ENCODE data around the gene UCN2.

The UCN2 gene

GRCh38 chr3:48585411-48585810, 21.8 kb upstream of the UCN2 start:
- no peaks in the 10 kb centered on the region for H3K9me3 Mint-ChIP-seq
- peaks cover 11% of the 10 kb centered on the region for H3K36me3 Mint-ChIP-seq (ENCODE audit: low read depth)
- no peaks in the 10 kb centered on the region for H3K4me1 Mint-ChIP-seq
- no peaks in the 10 kb centered on the region for H3K27me3 Mint-ChIP-seq (ENCODE audit: low read depth)
- TF ChIP-seq CTCF (IDR thresholded peaks at IDR 0.05; ENCODE audit: unreplicated experiment in 3 of 3), result no peak
- H3K27ac Mint-ChIP-seq, result no peak overlapping the region
- no peak overlapping the region for H3K4me3 Mint-ChIP-seq

GRCh38 chr3:48584836-48585235, 21.3 kb upstream of the UCN2 start:
- Mint-ChIP-seq H3K27me3 (ENCODE audit: low read depth) (no peaks in the 10 kb centered on the region), H3K36me3 (ENCODE audit: low read depth) (peaks cover 11% of the 10 kb centered on the region), H3K4me1 (no peaks in the 10 kb centered on the region), H3K9me3 (no peaks in the 10 kb centered on the region), H3K4me3 (no peak overlapping the region), H3K27ac (no peak overlapping the region)
- TF ChIP-seq CTCF (IDR thresholded peaks at IDR 0.05; ENCODE audit: unreplicated experiment in 3 of 3), result no peak

GRCh38 chr3:48581621-48582481, 18.3 kb upstream of the UCN2 start:
- Mint-ChIP-seq H3K36me3 (ENCODE audit: low read depth) (peaks cover 16% of the 10 kb centered on the region), H3K4me1 (no peaks in the 10 kb centered on the region), H3K27me3 (ENCODE audit: low read depth) (no peaks in the 10 kb centered on the region), H3K27ac (no peak overlapping the region), H3K4me3 (no peak overlapping the region), H3K9me3 (no peaks in the 10 kb centered on the region)
- TF ChIP-seq CTCF (IDR thresholded peaks at IDR 0.05; ENCODE audit: unreplicated experiment in 3 of 3), result no peak

GRCh38 chr3:48576647-48577046, 13.1 kb upstream of the UCN2 start:
- Mint-ChIP-seq H3K27me3 (ENCODE audit: low read depth) (no peaks in the 10 kb centered on the region), H3K27ac (no peak overlapping the region), H3K4me3 (no peak overlapping the region), H3K4me1 (no peaks in the 10 kb centered on the region), H3K36me3 (ENCODE audit: low read depth) (peaks cover 6% of the 10 kb centered on the region), H3K9me3 (no peaks in the 10 kb centered on the region)
- TF ChIP-seq CTCF (IDR thresholded peaks at IDR 0.05; ENCODE audit: unreplicated experiment in 3 of 3), result no peak

GRCh38 chr3:48575366-48575765, 11.8 kb upstream of the UCN2 start:
- H3K27ac Mint-ChIP-seq, result no peak overlapping the region
- TF ChIP-seq CTCF (IDR thresholded peaks at IDR 0.05; ENCODE audit: unreplicated experiment in 3 of 3), result no peak
- no peaks in the 10 kb centered on the region for H3K9me3 Mint-ChIP-seq
- H3K27me3 Mint-ChIP-seq (ENCODE audit: low read depth), result no peaks in the 10 kb centered on the region
- H3K4me1 Mint-ChIP-seq, result no peaks in the 10 kb centered on the region
- peaks cover 5% of the 10 kb centered on the region for H3K36me3 Mint-ChIP-seq (ENCODE audit: low read depth)
- no peak overlapping the region for H3K4me3 Mint-ChIP-seq
